ENCODE measurements around the gene NT5E. TPM values are rescaled to one million over a fixed set of nuclear protein-coding genes. Genes with fewer than 3 reads are reported as not detected.

Gene NT5E
- total RNA-seq, 4 donors from 2014 or later: 15.5 to 38.8 (median 22.7) TPM

DNA sequence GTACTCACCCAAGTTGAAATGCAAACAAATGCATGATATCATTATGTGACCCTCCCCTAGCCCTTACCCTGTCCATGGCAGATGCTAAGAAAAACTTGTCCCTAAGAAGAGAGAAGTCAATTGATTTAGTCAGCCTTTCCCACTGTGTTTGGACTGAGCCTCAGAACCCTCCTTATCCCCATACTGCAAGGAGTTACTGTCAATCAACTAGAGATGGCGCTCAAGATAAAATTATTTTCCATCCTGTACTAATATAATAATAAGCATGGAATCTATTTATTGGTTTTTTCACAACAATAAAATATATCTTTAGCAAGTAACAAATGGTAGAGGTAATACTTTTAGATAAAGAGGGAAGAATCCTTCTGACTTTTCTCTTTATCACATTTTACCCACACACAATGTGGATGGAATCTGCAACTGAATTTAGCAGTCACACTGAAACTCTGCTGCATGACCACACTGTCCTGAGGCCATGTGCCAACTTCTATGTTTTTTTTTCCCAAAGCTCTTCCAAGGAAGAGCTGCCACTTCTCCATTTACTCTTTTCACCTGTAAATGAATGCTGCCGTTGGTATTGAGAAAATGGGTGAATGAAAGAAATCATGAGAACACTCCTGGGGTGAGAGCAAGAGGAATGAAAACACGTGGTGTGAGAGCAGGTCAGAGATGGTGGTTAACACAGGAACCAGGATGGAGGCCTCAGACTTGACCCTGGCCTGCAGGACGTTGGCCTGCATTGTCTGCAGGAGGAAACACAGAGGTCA is 10.5 kb downstream of the NT5E start:
- no peak for TF ChIP-seq CTCF (IDR thresholded peaks at IDR 0.05; ENCODE audit: low read depth)

DNA sequence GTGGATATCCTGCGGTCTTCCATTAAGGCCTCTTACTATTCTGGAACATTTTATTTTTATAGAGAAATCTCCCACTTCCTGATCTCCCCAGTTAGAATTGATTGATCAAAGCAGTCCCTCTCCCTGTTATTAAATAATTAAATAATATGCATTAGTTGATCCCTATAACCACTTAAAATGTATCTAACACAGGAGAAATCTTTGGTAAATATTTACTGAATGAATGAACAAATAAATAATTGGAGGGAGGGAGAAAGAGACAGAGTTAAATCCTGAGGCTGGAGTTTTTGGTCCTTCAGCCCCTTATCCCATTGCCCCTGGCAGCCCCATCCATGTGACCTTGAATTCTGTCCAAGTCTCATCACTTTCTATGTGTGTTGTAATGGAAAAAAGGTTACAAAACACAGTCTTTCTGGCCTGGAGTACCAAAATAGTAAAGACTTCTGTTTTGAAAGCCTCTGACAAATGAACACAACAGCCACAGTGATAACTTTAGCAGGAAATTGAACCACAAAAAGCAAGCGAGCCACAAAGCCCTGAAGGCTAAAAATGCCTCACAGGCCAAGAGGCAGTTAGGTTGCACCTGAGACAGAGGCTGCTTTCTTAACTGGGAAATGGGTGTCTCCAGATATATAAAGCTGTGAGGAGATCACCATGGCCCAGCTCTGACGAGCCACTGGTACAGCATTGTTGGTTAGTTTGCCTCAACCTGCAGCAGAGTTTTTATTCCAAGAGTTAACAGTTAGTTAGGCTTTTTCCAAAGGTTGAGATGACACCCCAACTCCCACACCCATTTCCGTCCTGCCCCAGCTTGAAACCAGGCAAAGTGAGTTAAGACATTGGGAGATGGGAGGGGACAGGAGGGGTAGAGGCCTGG is 11.3 kb downstream of the NT5E start:
- no peak for TF ChIP-seq CTCF (IDR thresholded peaks at IDR 0.05; ENCODE audit: low read depth)

DNA sequence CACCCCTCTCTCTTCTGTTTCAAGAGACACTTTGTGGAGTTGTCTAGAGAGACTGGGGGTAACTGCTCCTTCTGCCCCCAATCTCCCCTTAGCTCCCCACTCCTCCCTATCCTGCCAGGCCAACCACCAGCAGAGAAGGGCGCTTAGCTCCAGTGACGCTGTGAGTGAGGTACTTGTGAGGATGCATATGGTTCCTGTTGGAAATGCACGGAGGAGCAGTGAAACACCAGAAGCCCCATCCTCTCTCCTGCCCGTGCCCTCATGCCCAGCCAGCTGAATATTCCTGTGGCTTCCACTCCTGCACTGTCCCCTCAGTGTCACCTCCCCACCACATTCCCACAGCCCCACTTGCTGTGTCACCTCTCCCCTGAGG is 11.9 kb downstream of the NT5E start:
- no peak for TF ChIP-seq CTCF (IDR thresholded peaks at IDR 0.05; ENCODE audit: low read depth)

DNA sequence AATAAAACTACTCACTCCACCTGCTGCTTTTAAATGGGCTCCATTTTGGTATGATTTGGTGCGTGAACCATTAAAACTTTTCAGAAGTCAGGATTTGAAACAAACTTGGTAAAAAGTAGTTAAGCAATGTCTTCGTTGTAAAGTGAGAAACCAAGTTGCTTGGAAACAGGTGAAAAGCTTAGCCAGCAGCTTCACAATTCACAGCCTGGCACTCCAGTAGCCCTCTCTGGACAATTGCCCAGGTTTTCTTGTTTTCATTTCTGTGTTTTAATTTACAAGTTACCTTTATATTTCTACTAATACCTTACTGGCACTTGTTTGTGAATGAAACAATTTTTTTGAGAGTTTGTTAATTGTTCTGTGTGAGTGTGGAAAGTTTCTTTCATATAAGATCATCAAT is 12.8 kb downstream of the NT5E start:
- no peak for TF ChIP-seq CTCF (IDR thresholded peaks at IDR 0.05; ENCODE audit: low read depth)

GRCh38 chr6:85463621-85464259 is 13.9 kb downstream of the NT5E start:
- no peak for TF ChIP-seq CTCF (IDR thresholded peaks at IDR 0.05; ENCODE audit: low read depth)

GRCh38 chr6:85464260-85464644 is 14.4 kb downstream of the NT5E start:
- no peak for TF ChIP-seq CTCF (IDR thresholded peaks at IDR 0.05; ENCODE audit: low read depth)

GRCh38 chr6:85464722-85465150 is 14.9 kb downstream of the NT5E start:
- no peak for TF ChIP-seq CTCF (IDR thresholded peaks at IDR 0.05; ENCODE audit: low read depth)

All from subcutaneous adipose tissue (tissue), 4 donors.